Skeletal muscle cell (primary cell): ENCODE data around the gene DGKK.

Experiments used
- DNase-seq: peaks from one replicate; pipeline ENCODE4 v3.0.0-alpha.2; 2010; ENCODE audit warnings: low read depth
- H3K4me3 ChIP-seq: 2 replicates; pipeline ENCODE4 v1.5.1; 2011; ENCODE audit warnings: low read depth, mild to moderate bottlenecking, control low read depth, low read length, moderate library complexity

The DGKK gene

GRCh38 chrX:50470103-50471031, at the start of gene DGKK:
Gene DGKK, minus strand, starts transcription at chrX:50470825. Its CDS starts 147 bp downstream, at chrX:50470678.
- H3K4me3 ChIP-seq = no peak within 1 kb of the TSS
- no peak for DNase-seq

- DNase-seq = no peak
- no peak overlapping the region for H3K4me3 ChIP-seq
Measured at GRCh38 chrX:50514811-50515210, 44.2 kb upstream of the DGKK start.

GRCh38 chrX:50497114-50497513, 26.5 kb upstream of the DGKK start:
- no peak for DNase-seq
- H3K4me3 ChIP-seq = no peak overlapping the region

- H3K4me3 ChIP-seq = no peak overlapping the region
- DNase-seq = no peak
Measured at GRCh38 chrX:50495616-50496015, 25.0 kb upstream of the DGKK start.

GRCh38 chrX:50492720-50493119, 22.1 kb upstream of the DGKK start:
- no peak for DNase-seq
- H3K4me3 ChIP-seq = no peak overlapping the region

- DNase-seq = no peak
- no peak overlapping the region for H3K4me3 ChIP-seq
Measured at GRCh38 chrX:50484662-50485061, 14.0 kb upstream of the DGKK start.

- no peak for DNase-seq
- no peak overlapping the region for H3K4me3 ChIP-seq
Measured at GRCh38 chrX:50483283-50483682, 12.7 kb upstream of the DGKK start.

- H3K4me3 ChIP-seq = no peak overlapping the region
- DNase-seq = no peak
Measured at GRCh38 chrX:50475208-50475607, 4.6 kb upstream of the DGKK start.

- DNase-seq = no peak
- H3K4me3 ChIP-seq = no peak overlapping the region
Measured at GRCh38 chrX:50471390-50471789, 765 bp upstream of the DGKK start.

GRCh38 chrX:50469206-50469605, 1.4 kb downstream of the DGKK start:
- DNase-seq = no peak
- no peak overlapping the region for H3K4me3 ChIP-seq

GRCh38 chrX:50459615-50460014, 11.0 kb downstream of the DGKK start:
- H3K4me3 ChIP-seq = no peak overlapping the region
- no peak for DNase-seq

- no peak overlapping the region for H3K4me3 ChIP-seq
- no peak for DNase-seq
Measured at GRCh38 chrX:50458483-50458882, 12.1 kb downstream of the DGKK start.

- DNase-seq = peak; percentile 1
- no peak overlapping the region for H3K4me3 ChIP-seq
Measured at GRCh38 chrX:50456712-50457484, 13.7 kb downstream of the DGKK start.

GRCh38 chrX:50452782-50453181, 17.8 kb downstream of the DGKK start:
- no peak overlapping the region for H3K4me3 ChIP-seq
- no peak for DNase-seq

- no peak for DNase-seq
- H3K4me3 ChIP-seq = no peak overlapping the region
Measured at GRCh38 chrX:50450324-50450723, 20.3 kb downstream of the DGKK start.

GRCh38 chrX:50448565-50448964, 22.1 kb downstream of the DGKK start:
- H3K4me3 ChIP-seq = no peak overlapping the region
- DNase-seq = no peak

- no peak overlapping the region for H3K4me3 ChIP-seq
- no peak for DNase-seq
Measured at GRCh38 chrX:50447535-50447934, 23.1 kb downstream of the DGKK start.

GRCh38 chrX:50442426-50443116, 28.1 kb downstream of the DGKK start:
- no peak for DNase-seq
- no peak overlapping the region for H3K4me3 ChIP-seq

GRCh38 chrX:50436797-50437196, 33.8 kb downstream of the DGKK start:
- no peak for DNase-seq
- no peak overlapping the region for H3K4me3 ChIP-seq

- no peak for DNase-seq
- H3K4me3 ChIP-seq = no peak overlapping the region
Measured at GRCh38 chrX:50432829-50433289, 37.8 kb downstream of the DGKK start.
